Panc1 (cell line): Measurements from ENCODE around the gene CLEC9A. TPM values are rescaled to one million over a fixed set of nuclear protein-coding genes. Genes with fewer than 3 reads are reported as not detected.

Experiments
- ATAC-seq: fragments of 200-7000 bp; cut with Tn5 transposase; 2 replicates; pipeline ENCODE4 v1.9.1; 2020; ENCODE audit warnings: mild to moderate bottlenecking, moderate library complexity
- BruUV-seq: library from RNA; stranded (reverse); fragments of 400-500 nt; replicated peaks from 2 replicates; lab custom pipeline; 2021; lab: Mats Ljungman, UMichigan
- CTCF ChIA-PET: fragments of 300-600 bp; sonication (Branson Sonifier 250); formaldehyde crosslinking; loops from one replicate; lab custom pipeline; 2022; ENCODE audit warnings: antibody characterized with exemption; lab: Charles Lee
- POLR2A ChIA-PET: fragments of 300-600 bp; sonication (Branson Sonifier 250); formaldehyde crosslinking; loops from one replicate; lab custom pipeline; 2022; ENCODE audit warnings: antibody characterized with exemption; lab: Charles Lee
- DNase-seq: peaks from one replicate; pipeline ENCODE4 v3.0.0-alpha.2; 2010; ENCODE audit warnings: low read depth, low spot score
- H3K27ac ChIP-seq: 2 replicates; pipeline ENCODE4 v1.5.1; 2011; ENCODE audit warnings: mild to moderate bottlenecking, low read length, inconsistent platforms
- H3K27me3 ChIP-seq: fragments of 200-500 bp; sonication (Bioruptor generic); 2 replicates; pipeline ENCODE4 v1.6.0; 2014; ENCODE audit warnings: low read length, inconsistent platforms; ENCODE audit not compliant: control insufficient read depth, insufficient read depth
- H3K36me3 ChIP-seq: fragments of 200-500 bp; sonication (Bioruptor generic); 2 replicates; pipeline ENCODE4 v1.5.1; 2014; ENCODE audit warnings: inconsistent platforms, mild to moderate bottlenecking, low read length, moderate library complexity; ENCODE audit not compliant: control insufficient read depth, insufficient read depth
- H3K4me1 ChIP-seq: 2 replicates; pipeline ENCODE4 v1.5.1; 2011; ENCODE audit warnings: inconsistent platforms, mild to moderate bottlenecking, low read length, moderate library complexity; ENCODE audit not compliant: control insufficient read depth, insufficient read depth
- H3K4me3 ChIP-seq, 2 experiments: 2 replicates each; pipeline ENCODE4 v1.5.1; 2011 to 2012; ENCODE audit warnings: low read depth in 2 of 2, low read length in 2 of 2, mild to moderate bottlenecking in 2 of 2, inconsistent platforms in 1 of 2, moderate library complexity in 1 of 2
- H3K9me3 ChIP-seq: fragments of 200-500 bp; sonication (Bioruptor generic); 2 replicates; pipeline ENCODE4 v1.5.1; 2014; ENCODE audit warnings: low read depth, mild to moderate bottlenecking, inconsistent platforms, low read length, moderate library complexity; ENCODE audit not compliant: control insufficient read depth, insufficient read depth
- CTCF ChIP-seq: fragments of 450-650 bp; IDR thresholded peaks from 2 replicates; pipeline ENCODE4 v1.5.1; 2017; ENCODE audit warnings: mild to moderate bottlenecking
- POLR2AphosphoS5 ChIP-seq: IDR thresholded peaks from 2 replicates; pipeline ENCODE4 v1.6.1; 2012; ENCODE audit warnings: mild to moderate bottlenecking, low read depth, low read length, moderate library complexity
- SIN3A ChIP-seq: IDR thresholded peaks from 2 replicates; pipeline ENCODE4 v1.6.1; 2012; ENCODE audit warnings: low read depth, mild to moderate bottlenecking, low read length, moderate library complexity, borderline replicate concordance; ENCODE audit not compliant: insufficient read depth
- TCF7L2 ChIP-seq: IDR thresholded peaks from 2 replicates; pipeline ENCODE4 v1.6.1; 2011; ENCODE audit warnings: mild to moderate bottlenecking, low read depth, low read length, inconsistent platforms
- in situ Hi-C: cut with HindIII; loops from 2 replicates; pipeline ENCODE4 v1.10.0; 2016; ENCODE audit warnings: low sequenced_read_pairs, low pct_unique_long_range_greater_than_20kb
- intact Hi-C: fragments of 100-400 bp; cut with micrococcal nuclease; formaldehyde crosslinking; loops from one replicate; pipeline ENCODE4 v1.10.0; 2022; ENCODE audit not compliant: unreplicated experiment
- total RNA-seq: library from RNA; stranded (reverse); gene quantifications from one replicate; pipeline ENCODE4 v1.2.1, GENCODE V29; 2021; ENCODE audit not compliant: unreplicated experiment
- TF ChIP-seq, protein P1 (sequence below), 2 experiments: IDR thresholded peaks; 2 replicates each; pipeline ENCODE4 v1.6.1; 2011 to 2012; ENCODE audit warnings: low read depth in 2 of 2, control low read depth in 1 of 2, low read length in 1 of 2, mild to moderate bottlenecking in 1 of 2, moderate library complexity in 1 of 2; ENCODE audit not compliant: insufficient read depth in 1 of 2

Gene CLEC9A
- total RNA-seq, 1 experiment from 2014 or later: not detected

DNA sequence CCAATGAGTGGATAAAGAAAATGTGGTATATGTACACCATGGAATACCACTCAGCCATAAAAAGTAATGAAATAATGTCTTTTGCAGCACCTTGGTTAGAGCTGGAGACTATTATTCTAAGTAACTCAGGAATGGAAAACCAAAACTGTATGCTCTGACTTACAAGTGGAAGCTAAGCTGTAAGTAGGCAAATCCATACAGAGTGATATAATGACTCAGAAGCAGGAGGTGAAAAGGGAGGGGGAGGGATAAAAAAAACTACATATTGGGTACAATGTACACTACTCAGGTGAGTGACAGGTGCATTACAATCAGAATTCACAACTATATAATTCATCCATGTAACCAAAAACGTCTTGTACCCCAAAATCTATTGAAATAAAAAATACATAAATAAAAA lies 83.4 kb downstream of the CLEC9A start:
- POLR2A ChIA-PET: no interaction called here
- no peaks in the 10 kb centered on the region for H3K4me1 ChIP-seq
- H3K4me3 ChIP-seq: no peak overlapping the region
- CTCF ChIA-PET: interaction anchor here (0.6 kb wide), 2 partner anchors 29 to 772 kb away, joined by 5 to 7 read pairs; no protein-coding TSS in a partner anchor
- in situ Hi-C loops (no loop called here), intact Hi-C loops (no loop called here)
- H3K9me3 ChIP-seq: no peaks in the 10 kb centered on the region
- no peak overlapping the region for H3K27ac ChIP-seq
- no peaks in the 10 kb centered on the region for H3K36me3 ChIP-seq
- ATAC-seq (no peak), DNase-seq (no peak)
- TF ChIP-seq CTCF (no peak), POLR2AphosphoS5 (no peak), SIN3A (no peak), TCF7L2 (no peak)
- TF ChIP-seq, protein P1, sequence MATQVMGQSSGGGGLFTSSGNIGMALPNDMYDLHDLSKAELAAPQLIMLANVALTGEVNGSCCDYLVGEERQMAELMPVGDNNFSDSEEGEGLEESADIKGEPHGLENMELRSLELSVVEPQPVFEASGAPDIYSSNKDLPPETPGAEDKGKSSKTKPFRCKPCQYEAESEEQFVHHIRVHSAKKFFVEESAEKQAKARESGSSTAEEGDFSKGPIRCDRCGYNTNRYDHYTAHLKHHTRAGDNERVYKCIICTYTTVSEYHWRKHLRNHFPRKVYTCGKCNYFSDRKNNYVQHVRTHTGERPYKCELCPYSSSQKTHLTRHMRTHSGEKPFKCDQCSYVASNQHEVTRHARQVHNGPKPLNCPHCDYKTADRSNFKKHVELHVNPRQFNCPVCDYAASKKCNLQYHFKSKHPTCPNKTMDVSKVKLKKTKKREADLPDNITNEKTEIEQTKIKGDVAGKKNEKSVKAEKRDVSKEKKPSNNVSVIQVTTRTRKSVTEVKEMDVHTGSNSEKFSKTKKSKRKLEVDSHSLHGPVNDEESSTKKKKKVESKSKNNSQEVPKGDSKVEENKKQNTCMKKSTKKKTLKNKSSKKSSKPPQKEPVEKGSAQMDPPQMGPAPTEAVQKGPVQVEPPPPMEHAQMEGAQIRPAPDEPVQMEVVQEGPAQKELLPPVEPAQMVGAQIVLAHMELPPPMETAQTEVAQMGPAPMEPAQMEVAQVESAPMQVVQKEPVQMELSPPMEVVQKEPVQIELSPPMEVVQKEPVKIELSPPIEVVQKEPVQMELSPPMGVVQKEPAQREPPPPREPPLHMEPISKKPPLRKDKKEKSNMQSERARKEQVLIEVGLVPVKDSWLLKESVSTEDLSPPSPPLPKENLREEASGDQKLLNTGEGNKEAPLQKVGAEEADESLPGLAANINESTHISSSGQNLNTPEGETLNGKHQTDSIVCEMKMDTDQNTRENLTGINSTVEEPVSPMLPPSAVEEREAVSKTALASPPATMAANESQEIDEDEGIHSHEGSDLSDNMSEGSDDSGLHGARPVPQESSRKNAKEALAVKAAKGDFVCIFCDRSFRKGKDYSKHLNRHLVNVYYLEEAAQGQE (IDR thresholded peaks at IDR 0.05; ENCODE audit: insufficient read depth in 1 of 2, low read depth in 2 of 2, low read length in 1 of 2): no peak
- no peaks in the 10 kb centered on the region for H3K27me3 ChIP-seq
- BruUV-seq: no TSS peak

GRCh38 chr12:10115311-10115710 lies 84.8 kb downstream of the CLEC9A start:
- ChIA-PET POLR2A (interaction anchor here (0.6 kb wide), 1 partner anchor 53 kb away, joined by 3 read pairs; no protein-coding TSS in a partner anchor), CTCF (no interaction called here)
- DNase-seq (no peak), ATAC-seq (no peak)
- in situ Hi-C loops: no loop called here
- Histone ChIP-seq H3K9me3 (no peaks in the 10 kb centered on the region), H3K27ac (no peak overlapping the region), H3K36me3 (no peaks in the 10 kb centered on the region), H3K4me3 (no peak overlapping the region), H3K27me3 (no peaks in the 10 kb centered on the region), H3K4me1 (no peaks in the 10 kb centered on the region)
- TF ChIP-seq TCF7L2 (no peak), SIN3A (no peak), CTCF (no peak), POLR2AphosphoS5 (no peak)
- TF ChIP-seq, protein P1 (IDR thresholded peaks at IDR 0.05; ENCODE audit: insufficient read depth in 1 of 2, low read depth in 2 of 2, low read length in 1 of 2): no peak
- intact Hi-C loops: no loop called here
- BruUV-seq: no TSS peak

Other genes starting within 250 kb of the CLEC9A start
- gene KLRF1, start 203.2 kb upstream of the CLEC9A start, total RNA-seq: 1.1 TPM
- 2.4 TPM for gene CLEC2B, start 161.3 kb upstream of the CLEC9A start, total RNA-seq
- not detected for gene KLRF2, start 149.2 kb upstream of the CLEC9A start, total RNA-seq
- not detected for gene CLEC2A, start 98.3 kb upstream of the CLEC9A start, total RNA-seq
- not detected for gene CLEC12A, start 59.3 kb upstream of the CLEC9A start, total RNA-seq
- gene CLEC1B, start 31.6 kb upstream of the CLEC9A start, total RNA-seq: not detected
- not detected for gene CLEC12B, start 20.1 kb upstream of the CLEC9A start, total RNA-seq
- 0.41 TPM for gene CLEC1A, start 68.3 kb downstream of the CLEC9A start, total RNA-seq
- gene CLEC7A, start 99.5 kb downstream of the CLEC9A start, total RNA-seq: not detected
- gene OLR1, start 141.4 kb downstream of the CLEC9A start, total RNA-seq: 0.74 TPM
- not detected for gene TMEM52B, start 148.3 kb downstream of the CLEC9A start, total RNA-seq
- gene GABARAPL1, start 182.2 kb downstream of the CLEC9A start, total RNA-seq: 24.1 TPM